Left lung (tissue), 14 donors: ENCODE data around the gene CBY1. TPM values are rescaled to one million over a fixed set of nuclear protein-coding genes. Genes with fewer than 3 reads are reported as not detected.

ENCODE experiments used
- ATAC-seq: fragments of 200-7000 bp; cut with Tn5 transposase; one replicate; pipeline ENCODE4 v1.9.1; 2020; ENCODE audit warnings: moderate library complexity
- DNase-seq, 4 donors: peaks; one replicate each; pipeline ENCODE4 v3.0.0-alpha.2; 2013 to 2020
- H3K27ac ChIP-seq, 2 donors: fragments of 200-600 bp; sonication (generic) in 1 of 2; one replicate each; pipeline versions ENCODE4 v1.5.0 to v1.8.0; 2020 to 2021
- H3K27me3 ChIP-seq, 2 donors: fragments of 200-600 bp; sonication (generic) in 1 of 2; one replicate each; pipeline versions ENCODE4 v1.5.0 to v1.8.0; 2020 to 2021
- H3K36me3 ChIP-seq, 2 donors: fragments of 200-600 bp; sonication (generic) in 1 of 2; one replicate each; pipeline versions ENCODE4 v1.5.0 to v1.8.0; 2020 to 2021
- H3K4me1 ChIP-seq, 2 donors: fragments of 200-600 bp; one replicate each; pipeline ENCODE4 v1.8.0; 2021
- H3K4me3 ChIP-seq, 2 donors: fragments of 200-600 bp; sonication (generic) in 1 of 2; one replicate each; pipeline versions ENCODE4 v1.5.0 to v1.8.0; 2020 to 2021; ENCODE audit warnings: mild to moderate bottlenecking in 1 of 2
- H3K9me3 ChIP-seq, 2 donors: fragments of 200-600 bp; sonication (generic) in 1 of 2; one replicate each; pipeline versions ENCODE4 v1.5.0 to v1.8.0; 2020 to 2021
- CTCF ChIP-seq, 2 donors: fragments of 200-600 bp; sonication (generic) in 1 of 2; IDR thresholded peaks; one replicate each; pipeline versions ENCODE4 v1.5.0 to v1.8.0; 2021; ENCODE audit warnings: antibody characterized with exemption in 2 of 2
- intact Hi-C, 2 donors: fragments of 100-400 bp; cut with DNase I; formaldehyde crosslinking; loops; one replicate each; pipeline versions ENCODE4 v1.11.2 to v1.14.2; 2022
- long read RNA-seq, 12 donors: library from polyadenylated mRNA in 2 of 12; unstranded in 2 of 12; transcript quantifications; one replicate each; pipeline ENCODE4 v2.0.0 and lab custom pipeline, GENCODE V29; 2019 to 2026
- polyA plus RNA-seq, 6 donors: library from polyadenylated mRNA; unstranded; fragments of 120-200 nt; gene quantifications; one replicate each; pipeline ENCODE4 v1.2.1, GENCODE V29; 2013; ENCODE audit not compliant: insufficient read length in 6 of 6
- total RNA-seq, 2 donors: library from RNA; stranded (reverse); fragmentation: NEBNext Ultra II Directional; extraction: Animal tissue kit (Norgen Biotek cat#: 25700); gene quantifications; one replicate each; pipeline ENCODE4 v1.2.1, GENCODE V29; 2021
- donor health status: DM: no; HTN: yes; CAD: no.
- donor health status: DM: no; HTN: no; CAD: no.

Gene CBY1
- total RNA-seq = 10 to 100 TPM; 24.4 to 36.0 TPM
- 10 to 100 TPM; 45.3 to 56.6 (median 53.7) TPM for polyA plus RNA-seq
- long read RNA-seq, donor 1, transcript CBY1-201 (5 exons, 1,133 nt) = major isoform, 24 of 27 reads
- long read RNA-seq, donor 1, partial matches to known transcripts = 0 of 27 reads
- long read RNA-seq, donor 1, other reads (novel, unspliced or antisense) = 0 of 27 reads
- long read RNA-seq, donor 2, transcript CBY1-201 (5 exons, 1,133 nt) = major isoform, 18 of 41 reads
- long read RNA-seq, donor 2, partial matches to known transcripts = 18 of 41 reads
- long read RNA-seq, donor 2, other reads (novel, unspliced or antisense) = 0 of 41 reads
- long read RNA-seq, donor 3, transcript CBY1-201 (5 exons, 1,133 nt) = major isoform, 19 of 22 reads
- long read RNA-seq, donor 3, partial matches to known transcripts = 0 of 22 reads
- long read RNA-seq, donor 3, other reads (novel, unspliced or antisense) = 0 of 22 reads
- long read RNA-seq, donor 4, transcript CBY1-201 (5 exons, 1,133 nt) = major isoform, 25 of 37 reads
- long read RNA-seq, donor 4, partial matches to known transcripts = 7 of 37 reads
- long read RNA-seq, donor 4, other reads (novel, unspliced or antisense) = 3 of 37 reads
- long read RNA-seq, donor 5, transcript CBY1-201 (5 exons, 1,133 nt) = major isoform, 22 of 43 reads
- long read RNA-seq, donor 5, partial matches to known transcripts = 16 of 43 reads
- long read RNA-seq, donor 5, other reads (novel, unspliced or antisense) = 0 of 43 reads
- long read RNA-seq, donor 6, transcript CBY1-201 (5 exons, 1,133 nt) = major isoform, 22 of 29 reads
- long read RNA-seq, donor 6, partial matches to known transcripts = 0 of 29 reads
- long read RNA-seq, donor 6, other reads (novel, unspliced or antisense) = 5 of 29 reads
- long read RNA-seq, donor 7, transcript CBY1-201 (5 exons, 1,133 nt) = major isoform, 20 of 23 reads
- long read RNA-seq, donor 7, partial matches to known transcripts = 0 of 23 reads
- long read RNA-seq, donor 7, other reads (novel, unspliced or antisense) = 0 of 23 reads
- long read RNA-seq, donor 8, transcript CBY1-201 (5 exons, 1,133 nt) = major isoform, 21 of 28 reads
- long read RNA-seq, donor 8, partial matches to known transcripts = 0 of 28 reads
- long read RNA-seq, donor 8, other reads (novel, unspliced or antisense) = 0 of 28 reads
- long read RNA-seq, donor 9 = 0 reads
- long read RNA-seq, donor 10, transcript CBY1-201 (5 exons, 1,133 nt) = major isoform, 13 of 17 reads
- long read RNA-seq, donor 10, partial matches to known transcripts = 1 of 17 reads
- long read RNA-seq, donor 10, other reads (novel, unspliced or antisense) = 3 of 17 reads
- long read RNA-seq, donor 11, transcript CBY1-201 (5 exons, 1,133 nt) = major isoform, 14 of 27 reads
- long read RNA-seq, donor 11, partial matches to known transcripts = 8 of 27 reads
- long read RNA-seq, donor 11, other reads (novel, unspliced or antisense) = 0 of 27 reads
- long read RNA-seq, donor 12, transcript CBY1-201 (5 exons, 1,133 nt) = major isoform, 11 of 18 reads
- long read RNA-seq, donor 12, partial matches to known transcripts = 5 of 18 reads
- long read RNA-seq, donor 12, other reads (novel, unspliced or antisense) = 0 of 18 reads

GRCh38 chr22:38656256-38657044 is at the start of gene CBY1, which contains the start of gene FAM227A:
CBY1 (plus strand) TSS chr22:38656638; CDS start chr22:38668055, 11,417 bp downstream.
FAM227A (minus strand) TSS chr22:38656392; CDS start chr22:38650168, 6,224 bp downstream.
- DNase-seq (peak; percentile 89 to 98 (median 94)), ATAC-seq (peak; percentile 96)
- H3K4me3 ChIP-seq = peak within 1 kb of the TSS; percentile 83 to 87
- peaks cover 5 to 16% of the 10 kb centered on the region in 2 donors for H3K4me1 ChIP-seq
- intact Hi-C loops = no loop called here
- H3K27me3 ChIP-seq = no peaks in the 10 kb centered on the region
- no peaks in the 10 kb centered on the region for H3K36me3 ChIP-seq
- no peaks in the 10 kb centered on the region for H3K9me3 ChIP-seq
- no peak for TF ChIP-seq CTCF (IDR thresholded peaks at IDR 0.05)
- H3K27ac ChIP-seq = peak within 1 kb of the TSS; percentile 74 to 84

- H3K9me3 ChIP-seq = no peaks in the 10 kb centered on the region
- H3K27ac ChIP-seq = no peak overlapping the region
- H3K36me3 ChIP-seq = no peaks in the 10 kb centered on the region
- no peak for DNase-seq
- H3K4me1 ChIP-seq = no peaks in the 10 kb centered on the region
- no peaks in the 10 kb centered on the region for H3K27me3 ChIP-seq
- no peak for ATAC-seq
- no peak for TF ChIP-seq CTCF (IDR thresholded peaks at IDR 0.05)
- H3K4me3 ChIP-seq = no peak overlapping the region
- intact Hi-C loops = no loop called here
These were observed 48.8 kb upstream of the CBY1 start for GRCh38 chr22:38607680-38608079.

DNA sequence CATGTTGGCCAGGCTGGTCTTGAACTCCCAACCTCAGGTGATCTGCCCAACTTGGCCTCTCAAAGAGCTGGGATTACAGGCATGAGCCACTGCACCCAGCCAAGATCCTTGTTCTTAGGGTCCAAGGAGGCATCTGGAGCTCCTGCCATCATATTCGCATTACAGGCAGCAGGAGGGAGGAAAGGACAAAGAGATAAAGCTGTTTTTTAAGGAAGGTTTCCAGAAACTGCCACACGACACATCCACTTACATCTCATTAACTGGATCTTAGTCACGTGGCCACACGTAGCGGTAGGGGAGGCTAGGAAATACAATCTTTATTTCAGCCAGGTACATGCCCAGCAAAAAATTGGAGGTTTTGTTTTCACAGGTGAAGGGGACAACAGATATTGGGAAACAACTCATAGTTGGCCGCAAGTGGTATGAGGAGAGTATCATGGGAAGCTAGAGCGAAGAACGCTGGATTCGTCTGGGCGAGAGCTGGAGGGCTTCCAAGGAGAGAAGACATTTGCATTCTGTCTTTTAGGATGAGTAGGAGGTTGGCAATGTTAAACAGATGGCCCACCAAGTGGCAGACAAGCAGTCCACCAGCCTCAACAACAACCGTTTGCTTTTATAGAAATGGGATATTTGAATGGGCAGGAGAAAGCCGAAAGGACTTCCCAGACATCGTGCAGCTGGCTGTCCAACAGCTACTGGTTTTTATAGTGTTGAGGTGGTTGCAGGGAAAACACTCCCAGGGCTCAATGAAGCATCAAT is 47.3 kb upstream of the CBY1 start:
- H3K4me1 ChIP-seq = peaks cover 0 to 3% of the 10 kb centered on the region in 2 donors
- no peak for TF ChIP-seq CTCF (IDR thresholded peaks at IDR 0.05)
- no peaks in the 10 kb centered on the region for H3K27me3 ChIP-seq
- H3K9me3 ChIP-seq = no peaks in the 10 kb centered on the region
- no peaks in the 10 kb centered on the region for H3K36me3 ChIP-seq
- intact Hi-C loops = no loop called here
- no peak overlapping the region for H3K27ac ChIP-seq
- no peak overlapping the region for H3K4me3 ChIP-seq
- DNase-seq = no peak
- no peak for ATAC-seq

GRCh38 chr22:38610234-38610633 is 46.2 kb upstream of the CBY1 start:
- ATAC-seq = no peak
- H3K4me1 ChIP-seq = peaks cover 0 to 4% of the 10 kb centered on the region in 2 donors

More at GRCh38 chr22:38610234-38610633, 46.2 kb upstream of the CBY1 start:
- Histone ChIP-seq H3K36me3 (no peaks in the 10 kb centered on the region), H3K4me3 (no peak overlapping the region), H3K9me3 (no peaks in the 10 kb centered on the region), H3K27ac (no peak overlapping the region), H3K27me3 (no peaks in the 10 kb centered on the region)
- intact Hi-C loops = no loop called here
- no peak for DNase-seq
- TF ChIP-seq CTCF (IDR thresholded peaks at IDR 0.05) = no peak
